Measurements from ENCODE around the gene RASSF5. TPM values are rescaled to one million over a fixed set of nuclear protein-coding genes. Genes with fewer than 3 reads are reported as not detected.
A peak's percentile ranks its signal among the peaks of the same experiment; 100 is the strongest.

RASSF5 gene
- polyA plus RNA-seq, 4 donors, result 1.6 to 7.3 (median 4.4) TPM

- DNase-seq, result no peak
- peaks cover 2 to 70% (median 5%) of the 10 kb centered on the region in 3 donors for H3K36me3 ChIP-seq (ENCODE audit: control insufficient read depth in 3 of 3, insufficient read depth in 2 of 3, low read depth in 1 of 3, low read length in 3 of 3)
- 86 to 90% (median 90%) methylated on average over 3 of the region's 3 CpGs for WGBS, 3 donors
- H3K27me3 ChIP-seq (ENCODE audit: control insufficient read depth in 3 of 3, insufficient read depth in 3 of 3, low read length in 3 of 3), result no peaks in the 10 kb centered on the region
- H3K4me1 ChIP-seq (ENCODE audit: control insufficient read depth in 3 of 3, insufficient read depth in 2 of 3, low read depth in 1 of 3, low read length in 2 of 3), result no peaks in the 10 kb centered on the region
- no peak for FAIRE-seq
- H3K9me3 ChIP-seq (ENCODE audit: control insufficient read depth in 2 of 2, insufficient read depth in 1 of 2, low read depth in 1 of 2, low read length in 1 of 2), result no peaks in the 10 kb centered on the region
- no peak overlapping the region for H3K4me3 ChIP-seq (ENCODE audit: low read depth in 1 of 3, low read length in 3 of 3)
- H3K27ac ChIP-seq (ENCODE audit: low read depth in 1 of 3, low read length in 2 of 3), result no peak overlapping the region
These were observed 18.9 kb upstream of the RASSF5 start for GRCh38 chr1:206488466-206488865.

GRCh38 chr1:206489980-206490770 is 17.2 kb upstream of the RASSF5 start:
- Histone ChIP-seq H3K27ac (ENCODE audit: low read depth in 1 of 3, low read length in 2 of 3) (no peak overlapping the region), H3K4me1 (ENCODE audit: control insufficient read depth in 3 of 3, insufficient read depth in 2 of 3, low read depth in 1 of 3, low read length in 2 of 3) (peaks cover 0 to 6% (median 0%) of the 10 kb centered on the region in 3 donors), H3K9me3 (ENCODE audit: control insufficient read depth in 2 of 2, insufficient read depth in 1 of 2, low read depth in 1 of 2, low read length in 1 of 2) (no peaks in the 10 kb centered on the region), H3K36me3 (ENCODE audit: control insufficient read depth in 3 of 3, insufficient read depth in 2 of 3, low read depth in 1 of 3, low read length in 3 of 3) (peaks cover 5 to 72% (median 8%) of the 10 kb centered on the region in 3 donors), H3K4me3 (ENCODE audit: low read depth in 1 of 3, low read length in 3 of 3) (no peak overlapping the region), H3K27me3 (ENCODE audit: control insufficient read depth in 3 of 3, insufficient read depth in 3 of 3, low read length in 3 of 3) (no peaks in the 10 kb centered on the region)
- DNase-seq (peak; percentile 60 to 75), FAIRE-seq (no peak)
- WGBS, 3 donors, result 64 to 70% (median 68%) methylated on average over 22 of the region's 22 CpGs

GRCh38 chr1:206490771-206491405 is 16.4 kb upstream of the RASSF5 start:
- Histone ChIP-seq H3K4me1 (ENCODE audit: control insufficient read depth in 3 of 3, insufficient read depth in 2 of 3, low read depth in 1 of 3, low read length in 2 of 3) (peaks cover 0 to 11% (median 4%) of the 10 kb centered on the region in 3 donors), H3K9me3 (ENCODE audit: control insufficient read depth in 2 of 2, insufficient read depth in 1 of 2, low read depth in 1 of 2, low read length in 1 of 2) (no peaks in the 10 kb centered on the region), H3K4me3 (ENCODE audit: low read depth in 1 of 3, low read length in 3 of 3) (no peak overlapping the region), H3K27ac (ENCODE audit: low read depth in 1 of 3, low read length in 2 of 3) (no peak overlapping the region), H3K36me3 (ENCODE audit: control insufficient read depth in 3 of 3, insufficient read depth in 2 of 3, low read depth in 1 of 3, low read length in 3 of 3) (peaks cover 5 to 68% (median 6%) of the 10 kb centered on the region in 3 donors), H3K27me3 (ENCODE audit: control insufficient read depth in 3 of 3, insufficient read depth in 3 of 3, low read length in 3 of 3) (no peaks in the 10 kb centered on the region)
- whole genome bisulfite sequencing, 3 donors, result 74 to 89% (median 79%) methylated on average over 12 of the region's 12 CpGs
- FAIRE-seq (no peak), DNase-seq (no peak)

- Histone ChIP-seq H3K27me3 (ENCODE audit: control insufficient read depth in 3 of 3, insufficient read depth in 3 of 3, low read length in 3 of 3) (no peaks in the 10 kb centered on the region), H3K9me3 (ENCODE audit: control insufficient read depth in 2 of 2, insufficient read depth in 1 of 2, low read depth in 1 of 2, low read length in 1 of 2) (no peaks in the 10 kb centered on the region), H3K36me3 (ENCODE audit: control insufficient read depth in 3 of 3, insufficient read depth in 2 of 3, low read depth in 1 of 3, low read length in 3 of 3) (peaks cover 5 to 72% (median 8%) of the 10 kb centered on the region in 3 donors), H3K4me3 (ENCODE audit: low read depth in 1 of 3, low read length in 3 of 3) (no peak overlapping the region), H3K27ac (ENCODE audit: low read depth in 1 of 3, low read length in 2 of 3) (no peak overlapping the region), H3K4me1 (ENCODE audit: control insufficient read depth in 3 of 3, insufficient read depth in 2 of 3, low read depth in 1 of 3, low read length in 2 of 3) (peaks cover 0 to 18% (median 4%) of the 10 kb centered on the region in 3 donors)
- no peak for FAIRE-seq
- DNase-seq, result no peak
- 92 to 94% (median 92%) methylated on average over 4 of the region's 4 CpGs for WGBS, 3 donors
These were observed 15.7 kb upstream of the RASSF5 start for GRCh38 chr1:206491616-206492015.

GRCh38 chr1:206492589-206492988 is 14.7 kb upstream of the RASSF5 start:
- H3K4me1 ChIP-seq (ENCODE audit: control insufficient read depth in 3 of 3, insufficient read depth in 2 of 3, low read depth in 1 of 3, low read length in 2 of 3), result peaks cover 0 to 18% (median 4%) of the 10 kb centered on the region in 3 donors
- H3K27me3 ChIP-seq (ENCODE audit: control insufficient read depth in 3 of 3, insufficient read depth in 3 of 3, low read length in 3 of 3), result no peaks in the 10 kb centered on the region
- H3K4me3 ChIP-seq (ENCODE audit: low read depth in 1 of 3, low read length in 3 of 3), result no peak overlapping the region
- 96 to 97% (median 97%) methylated on average over 10 of the region's 10 CpGs for WGBS, 3 donors
- H3K9me3 ChIP-seq (ENCODE audit: control insufficient read depth in 2 of 2, insufficient read depth in 1 of 2, low read depth in 1 of 2, low read length in 1 of 2), result no peaks in the 10 kb centered on the region
- no peak for DNase-seq
- peaks cover 5 to 68% (median 8%) of the 10 kb centered on the region in 3 donors for H3K36me3 ChIP-seq (ENCODE audit: control insufficient read depth in 3 of 3, insufficient read depth in 2 of 3, low read depth in 1 of 3, low read length in 3 of 3)
- H3K27ac ChIP-seq (ENCODE audit: low read depth in 1 of 3, low read length in 2 of 3), result no peak overlapping the region
- FAIRE-seq, result no peak

- no peak overlapping the region for H3K4me3 ChIP-seq (ENCODE audit: low read depth in 1 of 3, low read length in 3 of 3)
- 91 to 96% (median 94%) methylated on average over 9 of the region's 9 CpGs for WGBS, 3 donors
- H3K27ac ChIP-seq (ENCODE audit: low read depth in 1 of 3, low read length in 2 of 3), result no peak overlapping the region
- H3K27me3 ChIP-seq (ENCODE audit: control insufficient read depth in 3 of 3, insufficient read depth in 3 of 3, low read length in 3 of 3), result no peaks in the 10 kb centered on the region
- FAIRE-seq, result no peak
- H3K9me3 ChIP-seq (ENCODE audit: control insufficient read depth in 2 of 2, insufficient read depth in 1 of 2, low read depth in 1 of 2, low read length in 1 of 2), result no peaks in the 10 kb centered on the region
- H3K4me1 ChIP-seq (ENCODE audit: control insufficient read depth in 3 of 3, insufficient read depth in 2 of 3, low read depth in 1 of 3, low read length in 2 of 3), result peaks cover 0 to 18% (median 4%) of the 10 kb centered on the region in 3 donors
- DNase-seq, result no peak
- H3K36me3 ChIP-seq (ENCODE audit: control insufficient read depth in 3 of 3, insufficient read depth in 2 of 3, low read depth in 1 of 3, low read length in 3 of 3), result peaks cover 5 to 62% (median 8%) of the 10 kb centered on the region in 3 donors
These were observed 14.1 kb upstream of the RASSF5 start for GRCh38 chr1:206493279-206493678.

GRCh38 chr1:206495011-206495461 is 12.3 kb upstream of the RASSF5 start:
- Histone ChIP-seq H3K36me3 (ENCODE audit: control insufficient read depth in 3 of 3, insufficient read depth in 2 of 3, low read depth in 1 of 3, low read length in 3 of 3) (peaks cover 5 to 57% (median 8%) of the 10 kb centered on the region in 3 donors), H3K27ac (ENCODE audit: low read depth in 1 of 3, low read length in 2 of 3) (no peak overlapping the region), H3K4me1 (ENCODE audit: control insufficient read depth in 3 of 3, insufficient read depth in 2 of 3, low read depth in 1 of 3, low read length in 2 of 3) (peaks cover 0 to 18% (median 4%) of the 10 kb centered on the region in 3 donors), H3K4me3 (ENCODE audit: low read depth in 1 of 3, low read length in 3 of 3) (no peak overlapping the region), H3K27me3 (ENCODE audit: control insufficient read depth in 3 of 3, insufficient read depth in 3 of 3, low read length in 3 of 3) (no peaks in the 10 kb centered on the region), H3K9me3 (ENCODE audit: control insufficient read depth in 2 of 2, insufficient read depth in 1 of 2, low read depth in 1 of 2, low read length in 1 of 2) (no peaks in the 10 kb centered on the region)
- WGBS, 3 donors, result 70 to 74% (median 74%) methylated on average over 6 of the region's 6 CpGs
- DNase-seq (no peak), FAIRE-seq (no peak)

- Histone ChIP-seq H3K36me3 (ENCODE audit: control insufficient read depth in 3 of 3, insufficient read depth in 2 of 3, low read depth in 1 of 3, low read length in 3 of 3) (peaks cover 5 to 54% (median 8%) of the 10 kb centered on the region in 3 donors), H3K27me3 (ENCODE audit: control insufficient read depth in 3 of 3, insufficient read depth in 3 of 3, low read length in 3 of 3) (no peaks in the 10 kb centered on the region), H3K27ac (ENCODE audit: low read depth in 1 of 3, low read length in 2 of 3) (no peak overlapping the region), H3K4me1 (ENCODE audit: control insufficient read depth in 3 of 3, insufficient read depth in 2 of 3, low read depth in 1 of 3, low read length in 2 of 3) (peaks cover 0 to 18% (median 4%) of the 10 kb centered on the region in 3 donors), H3K9me3 (ENCODE audit: control insufficient read depth in 2 of 2, insufficient read depth in 1 of 2, low read depth in 1 of 2, low read length in 1 of 2) (no peaks in the 10 kb centered on the region), H3K4me3 (ENCODE audit: low read depth in 1 of 3, low read length in 3 of 3) (no peak overlapping the region)
- FAIRE-seq (no peak), DNase-seq (no peak)
- 66 to 87% (median 81%) methylated on average over 3 of the region's 3 CpGs for WGBS, 3 donors
These were observed 11.8 kb upstream of the RASSF5 start for GRCh38 chr1:206495493-206496046.
